Measurements from ENCODE around the gene TMEM80.

DNA sequence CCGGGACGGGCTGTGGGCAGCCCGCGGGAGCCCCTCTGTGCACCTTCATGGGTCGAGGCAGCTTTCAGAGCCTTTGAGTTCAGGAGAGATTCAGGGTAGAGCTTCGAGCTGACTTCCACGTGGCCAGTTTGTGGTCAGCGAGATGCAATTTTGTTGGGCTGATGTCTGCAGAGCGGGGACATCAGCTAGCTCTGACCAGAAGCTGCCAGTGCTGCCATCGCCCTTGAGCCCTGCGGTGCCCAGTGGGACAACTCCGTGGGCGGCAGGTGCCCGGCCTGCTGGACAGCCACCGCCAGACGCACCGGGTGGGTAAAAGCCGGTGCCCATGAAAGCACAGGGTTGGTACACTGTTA is 52.4 kb downstream of the TMEM80 start:
- TF ChIP-seq, protein P1, sequence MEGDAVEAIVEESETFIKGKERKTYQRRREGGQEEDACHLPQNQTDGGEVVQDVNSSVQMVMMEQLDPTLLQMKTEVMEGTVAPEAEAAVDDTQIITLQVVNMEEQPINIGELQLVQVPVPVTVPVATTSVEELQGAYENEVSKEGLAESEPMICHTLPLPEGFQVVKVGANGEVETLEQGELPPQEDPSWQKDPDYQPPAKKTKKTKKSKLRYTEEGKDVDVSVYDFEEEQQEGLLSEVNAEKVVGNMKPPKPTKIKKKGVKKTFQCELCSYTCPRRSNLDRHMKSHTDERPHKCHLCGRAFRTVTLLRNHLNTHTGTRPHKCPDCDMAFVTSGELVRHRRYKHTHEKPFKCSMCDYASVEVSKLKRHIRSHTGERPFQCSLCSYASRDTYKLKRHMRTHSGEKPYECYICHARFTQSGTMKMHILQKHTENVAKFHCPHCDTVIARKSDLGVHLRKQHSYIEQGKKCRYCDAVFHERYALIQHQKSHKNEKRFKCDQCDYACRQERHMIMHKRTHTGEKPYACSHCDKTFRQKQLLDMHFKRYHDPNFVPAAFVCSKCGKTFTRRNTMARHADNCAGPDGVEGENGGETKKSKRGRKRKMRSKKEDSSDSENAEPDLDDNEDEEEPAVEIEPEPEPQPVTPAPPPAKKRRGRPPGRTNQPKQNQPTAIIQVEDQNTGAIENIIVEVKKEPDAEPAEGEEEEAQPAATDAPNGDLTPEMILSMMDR (IDR thresholded peaks at IDR 0.05; ENCODE audit: low read depth, low read length): no peak
- TF ChIP-seq EZH2phosphoT487 (IDR thresholded peaks at IDR 0.05; ENCODE audit: low read depth): no peak
